Natural killer cell (primary cell): ENCODE results near the gene HSP90AA1. TPM values are rescaled to one million over a fixed set of nuclear protein-coding genes. Genes with fewer than 3 reads are reported as not detected.

Source experiments
- ATAC-seq, 3 donors: fragments of 150-1000 bp in 2 of 3; fragments of 200-7000 bp in 1 of 3; cut with Tn5 transposase; 1 replicate in 1 of 3; 2 replicates in 2 of 3; pipeline ENCODE4 v1.10.0; 2021; ENCODE audit warnings: mild to moderate bottlenecking in 2 of 3, moderate library complexity in 2 of 3
- DNase-seq, 2 donors: peaks; one replicate each; pipeline versions ENCODE4 v3.0.0 to v3.0.0-alpha.2; 2013 to 2021; ENCODE audit warnings: mixed read lengths in 1 of 2
- H3K27ac ChIP-seq: one replicate; pipeline ENCODE4 v1.5.1; 2013; ENCODE audit warnings: mild to moderate bottlenecking, low read length
- H3K27me3 ChIP-seq: one replicate; pipeline ENCODE4 v1.6.1; 2013; ENCODE audit warnings: low read length; ENCODE audit not compliant: control insufficient read depth, insufficient read depth
- H3K36me3 ChIP-seq: one replicate; pipeline ENCODE4 v1.6.1; 2013; ENCODE audit warnings: low read length; ENCODE audit not compliant: control insufficient read depth, insufficient read depth
- H3K4me1 ChIP-seq: one replicate; pipeline ENCODE4 v1.6.1; 2013; ENCODE audit warnings: low read length; ENCODE audit not compliant: control insufficient read depth, insufficient read depth
- H3K4me3 ChIP-seq: one replicate; pipeline ENCODE4 v1.5.1; 2013; ENCODE audit warnings: low read length
- H3K9me3 ChIP-seq: one replicate; pipeline ENCODE4 v1.6.1; 2013; ENCODE audit warnings: low read length; ENCODE audit not compliant: control insufficient read depth, insufficient read depth
- H3K27ac Mint-ChIP-seq, 2 donors: one replicate each; pipeline ENCODE4 v1.8.0; 2022; ENCODE audit warnings: mild to moderate bottlenecking in 2 of 2, mixed read lengths in 2 of 2, moderate library complexity in 1 of 2
- H3K27me3 Mint-ChIP-seq, 2 donors: one replicate each; pipeline ENCODE4 v1.8.0; 2022; ENCODE audit warnings: low read depth in 2 of 2, mixed read lengths in 2 of 2
- H3K36me3 Mint-ChIP-seq: one replicate; pipeline ENCODE4 v1.8.0; 2022; ENCODE audit warnings: mixed read lengths
- H3K4me1 Mint-ChIP-seq, 2 donors: one replicate each; pipeline ENCODE4 v1.8.0; 2022; ENCODE audit warnings: mixed read lengths in 2 of 2
- H3K4me3 Mint-ChIP-seq: one replicate; pipeline ENCODE4 v1.8.0; 2022; ENCODE audit warnings: mild to moderate bottlenecking, moderate library complexity, mixed read lengths
- H3K9me3 Mint-ChIP-seq, 2 donors: one replicate each; pipeline ENCODE4 v1.8.0; 2022; ENCODE audit warnings: mixed read lengths in 2 of 2
- WGBS: methylation state at CpG from one replicate; pipeline ENCODE4 v1.1.7; 2013; ENCODE audit warnings: missing lambda C conversion rate; ENCODE audit not compliant: insufficient coverage; 5-methylcytosine and 5-hydroxymethylcytosine counted together
- intact Hi-C: fragments of 100-400 bp; cut with micrococcal nuclease; formaldehyde crosslinking; loops from one replicate; pipeline ENCODE4 v1.14.2; 2022
- total RNA-seq, 4 donors: library from RNA; stranded (reverse); fragments of 120-200 nt in 1 of 4; gene quantifications; one replicate each; pipeline versions ENCODE4 v1.2.3 to v1.2.4, GENCODE V29; 2013 to 2022
- TF ChIP-seq, protein P1 (sequence below): fragments of 200-600 bp; IDR thresholded peaks from one replicate; pipeline ENCODE4 v1.8.0; 2022; ENCODE audit warnings: antibody characterized with exemption

The HSP90AA1 gene
- total RNA-seq, 3 donors from 2014 or later (not counting 1 experiment from before 2014, with no cell fraction given) = 470 to 665 (median 663) TPM

DNA sequence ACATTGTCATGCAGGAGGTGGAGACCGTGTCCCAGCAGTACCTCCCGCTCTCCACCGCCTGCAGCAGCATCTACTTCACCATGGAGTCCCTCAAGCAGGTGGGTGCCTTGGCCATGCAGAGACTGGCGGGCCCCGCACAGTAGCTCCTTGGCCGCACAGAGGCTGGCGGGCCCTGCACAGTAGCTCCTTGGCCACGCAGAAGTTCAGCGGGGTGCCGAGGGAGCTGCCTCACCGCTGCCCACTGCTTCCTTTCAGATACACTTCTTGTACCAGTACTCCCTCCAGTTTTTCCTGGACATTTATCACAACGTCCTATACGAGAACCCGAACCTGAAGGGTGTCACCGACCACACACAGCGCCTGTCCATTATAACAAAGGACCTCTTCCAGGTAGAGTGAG lies 47.7 kb downstream of the HSP90AA1 start:
- H3K9me3 Mint-ChIP-seq = no peaks in the 10 kb centered on the region
- intact Hi-C loops = no loop called here
- Histone ChIP-seq H3K27me3 (no peaks in the 10 kb centered on the region), H3K27ac (no peak overlapping the region), H3K4me3 (no peak overlapping the region), H3K4me1 (no peaks in the 10 kb centered on the region), H3K36me3 (peaks cover 87% of the 10 kb centered on the region), H3K9me3 (no peaks in the 10 kb centered on the region)
- no peak overlapping the region for H3K4me3 Mint-ChIP-seq
- TF ChIP-seq, protein P1, sequence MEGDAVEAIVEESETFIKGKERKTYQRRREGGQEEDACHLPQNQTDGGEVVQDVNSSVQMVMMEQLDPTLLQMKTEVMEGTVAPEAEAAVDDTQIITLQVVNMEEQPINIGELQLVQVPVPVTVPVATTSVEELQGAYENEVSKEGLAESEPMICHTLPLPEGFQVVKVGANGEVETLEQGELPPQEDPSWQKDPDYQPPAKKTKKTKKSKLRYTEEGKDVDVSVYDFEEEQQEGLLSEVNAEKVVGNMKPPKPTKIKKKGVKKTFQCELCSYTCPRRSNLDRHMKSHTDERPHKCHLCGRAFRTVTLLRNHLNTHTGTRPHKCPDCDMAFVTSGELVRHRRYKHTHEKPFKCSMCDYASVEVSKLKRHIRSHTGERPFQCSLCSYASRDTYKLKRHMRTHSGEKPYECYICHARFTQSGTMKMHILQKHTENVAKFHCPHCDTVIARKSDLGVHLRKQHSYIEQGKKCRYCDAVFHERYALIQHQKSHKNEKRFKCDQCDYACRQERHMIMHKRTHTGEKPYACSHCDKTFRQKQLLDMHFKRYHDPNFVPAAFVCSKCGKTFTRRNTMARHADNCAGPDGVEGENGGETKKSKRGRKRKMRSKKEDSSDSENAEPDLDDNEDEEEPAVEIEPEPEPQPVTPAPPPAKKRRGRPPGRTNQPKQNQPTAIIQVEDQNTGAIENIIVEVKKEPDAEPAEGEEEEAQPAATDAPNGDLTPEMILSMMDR = no peak
- no peaks in the 10 kb centered on the region for H3K27me3 Mint-ChIP-seq
- H3K36me3 Mint-ChIP-seq = peaks cover 3% of the 10 kb centered on the region
- ATAC-seq = no peak
- DNase-seq = no peak
- H3K4me1 Mint-ChIP-seq = no peaks in the 10 kb centered on the region
- 98% methylated on average over 16 of the region's 16 CpGs for WGBS
- no peak overlapping the region for H3K27ac Mint-ChIP-seq

DNA sequence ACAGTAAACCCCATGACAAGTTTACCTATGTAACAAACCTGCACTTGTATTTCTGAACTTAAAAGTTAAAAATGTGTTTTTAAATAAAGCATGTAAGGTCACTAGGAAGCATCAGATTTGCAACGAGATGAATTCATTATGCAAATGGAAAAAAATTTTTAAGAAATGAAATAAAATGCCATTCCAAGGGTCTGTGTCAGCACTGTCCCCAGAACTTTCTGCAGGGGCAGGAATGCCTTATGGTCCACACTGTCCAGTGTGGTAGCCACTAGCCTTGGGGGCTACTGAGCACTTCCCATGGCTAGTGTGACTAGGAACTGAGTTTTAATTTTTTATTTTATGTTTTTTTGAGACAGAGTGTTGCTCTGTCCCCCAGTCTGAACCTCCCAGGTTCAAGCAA lies 49.2 kb downstream of the HSP90AA1 start:
- H3K27me3 Mint-ChIP-seq = no peaks in the 10 kb centered on the region

DNA sequence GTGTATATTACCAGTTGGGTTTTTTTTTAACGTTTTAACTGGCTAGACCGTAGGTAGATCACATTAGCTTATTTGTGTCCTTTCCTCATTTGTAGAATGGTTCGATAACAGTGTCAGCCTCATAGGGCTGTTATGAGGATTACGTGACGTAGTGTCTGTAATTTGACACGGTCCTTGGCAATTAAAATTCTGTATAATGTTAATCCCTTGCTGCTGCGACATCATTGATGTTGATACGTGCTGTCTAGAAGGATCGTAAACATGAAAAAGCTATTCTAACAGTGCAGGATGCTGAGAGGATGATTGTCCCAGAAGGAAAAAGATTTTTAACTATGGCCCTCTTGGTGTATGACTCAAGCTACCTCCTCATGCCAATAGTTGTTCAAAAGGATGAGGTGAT lies 50.9 kb downstream of the HSP90AA1 start:
- no peak overlapping the region for H3K27ac Mint-ChIP-seq
- DNase-seq = no peak
- intact Hi-C loops = no loop called here
- Histone ChIP-seq H3K9me3 (no peaks in the 10 kb centered on the region), H3K27me3 (no peaks in the 10 kb centered on the region), H3K4me3 (no peak overlapping the region), H3K27ac (no peak overlapping the region), H3K4me1 (no peaks in the 10 kb centered on the region), H3K36me3 (peaks cover 84% of the 10 kb centered on the region)
- no peaks in the 10 kb centered on the region for H3K4me1 Mint-ChIP-seq
- H3K36me3 Mint-ChIP-seq = peaks cover 16% of the 10 kb centered on the region
- TF ChIP-seq, protein P1 = no peak
- no peak overlapping the region for H3K4me3 Mint-ChIP-seq
- no peaks in the 10 kb centered on the region for H3K27me3 Mint-ChIP-seq
- ATAC-seq = no peak
- no peaks in the 10 kb centered on the region for H3K9me3 Mint-ChIP-seq
- 97% methylated on average over 9 of the region's 9 CpGs for WGBS

More for the DNA sequence above, 49.2 kb downstream of the HSP90AA1 start:
- H3K4me1 Mint-ChIP-seq = no peaks in the 10 kb centered on the region
- ATAC-seq (no peak), DNase-seq (no peak)
- H3K27ac Mint-ChIP-seq = no peak overlapping the region
- TF ChIP-seq, protein P1 = no peak
- H3K9me3 Mint-ChIP-seq = no peaks in the 10 kb centered on the region
- peaks cover 89% of the 10 kb centered on the region for H3K36me3 ChIP-seq
- H3K9me3 ChIP-seq = no peaks in the 10 kb centered on the region
- intact Hi-C loops = no loop called here
- H3K27ac ChIP-seq = no peak overlapping the region
- no peaks in the 10 kb centered on the region for H3K4me1 ChIP-seq
- no peak overlapping the region for H3K4me3 ChIP-seq
- H3K27me3 ChIP-seq = no peaks in the 10 kb centered on the region
- no peak overlapping the region for H3K4me3 Mint-ChIP-seq
- H3K36me3 Mint-ChIP-seq = peaks cover 16% of the 10 kb centered on the region
- WGBS = 90% methylated on average over 1 of the region's 1 CpG

DNA sequence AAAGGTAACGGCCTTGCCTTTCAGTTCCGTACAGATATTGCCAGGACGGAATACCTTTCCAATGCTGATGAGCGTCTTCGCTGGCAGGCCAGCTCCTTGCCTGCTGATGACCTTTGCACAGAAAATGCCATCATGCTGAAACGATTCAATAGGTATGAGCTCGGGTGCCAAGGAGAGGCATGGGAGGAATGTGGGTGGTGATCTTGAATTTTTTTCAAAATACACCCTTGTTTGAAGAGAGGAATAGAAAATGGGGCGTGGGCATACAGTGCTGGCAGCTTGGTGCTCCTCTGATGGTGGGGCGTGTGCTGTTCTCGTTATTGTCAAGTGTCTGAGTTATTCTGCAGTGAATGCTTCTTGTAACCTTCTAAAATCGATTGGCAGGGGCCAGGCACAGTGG lies 52.5 kb downstream of the HSP90AA1 start:
- no peak overlapping the region for H3K27ac Mint-ChIP-seq
- no peaks in the 10 kb centered on the region for H3K27me3 ChIP-seq
- peaks cover 84% of the 10 kb centered on the region for H3K36me3 ChIP-seq
- no peaks in the 10 kb centered on the region for H3K9me3 ChIP-seq
- H3K27ac ChIP-seq = no peak overlapping the region
- no peaks in the 10 kb centered on the region for H3K4me1 Mint-ChIP-seq
- no peak for DNase-seq
- no peaks in the 10 kb centered on the region for H3K27me3 Mint-ChIP-seq
- WGBS = 96% methylated on average over 11 of the region's 11 CpGs
- intact Hi-C loops = no loop called here
- TF ChIP-seq, protein P1 = no peak
- no peak overlapping the region for H3K4me3 Mint-ChIP-seq
- no peak for ATAC-seq
- peaks cover 21% of the 10 kb centered on the region for H3K36me3 Mint-ChIP-seq
- H3K4me3 ChIP-seq = no peak overlapping the region
- H3K4me1 ChIP-seq = no peaks in the 10 kb centered on the region
- no peaks in the 10 kb centered on the region for H3K9me3 Mint-ChIP-seq
